ENCODE results near the gene TUT1.

Gene TUT1

DNA sequence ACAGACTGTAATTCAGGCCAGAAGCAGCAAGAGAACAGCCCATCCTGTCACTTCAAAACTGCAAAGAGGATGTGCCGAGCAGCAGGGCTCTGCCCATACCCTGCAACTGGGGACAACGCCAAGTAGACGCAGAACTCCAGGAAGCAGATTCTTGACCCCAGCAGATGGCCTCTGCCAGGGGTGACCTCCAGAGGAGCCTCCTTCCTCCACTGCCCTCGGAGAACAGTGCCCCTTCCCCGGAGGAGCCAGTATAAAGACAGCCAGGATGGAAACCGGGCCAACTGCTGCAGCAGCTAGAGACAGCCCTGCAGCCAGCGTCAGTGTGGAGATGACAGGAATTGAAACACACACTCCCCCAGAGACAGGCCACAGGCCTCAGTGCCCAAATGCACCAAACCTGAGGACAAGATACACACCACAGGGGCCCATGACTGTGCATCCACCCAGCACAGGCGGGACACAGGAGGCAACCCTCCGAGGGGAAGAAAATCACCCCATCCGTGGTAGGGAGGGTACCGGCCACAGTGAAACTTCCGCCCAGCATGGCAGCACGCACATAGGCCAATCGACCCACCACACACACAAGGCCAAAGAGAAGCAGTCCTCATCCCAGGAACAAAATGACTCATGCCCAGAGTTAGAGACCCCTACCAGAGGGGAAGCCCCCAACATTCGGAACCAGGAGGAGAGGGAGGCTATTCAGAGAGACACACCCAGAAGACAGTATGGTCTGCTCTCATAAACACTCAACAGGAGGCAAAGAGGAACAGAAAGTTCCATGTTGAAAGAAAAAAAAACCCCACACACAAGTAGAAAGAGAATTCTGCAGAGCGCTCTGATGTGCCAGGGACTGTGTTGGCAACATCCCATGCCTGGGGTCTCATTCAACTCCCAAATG, 50.3 kb downstream of the TUT1 start:
- H3K4me3 ChIP-seq (ENCODE audit: control insufficient read depth, low read depth, low read length) = peak overlapping the region; percentile 25
- DNase-seq (ENCODE audit: low read depth) = no peak
- TF ChIP-seq, protein P1, sequence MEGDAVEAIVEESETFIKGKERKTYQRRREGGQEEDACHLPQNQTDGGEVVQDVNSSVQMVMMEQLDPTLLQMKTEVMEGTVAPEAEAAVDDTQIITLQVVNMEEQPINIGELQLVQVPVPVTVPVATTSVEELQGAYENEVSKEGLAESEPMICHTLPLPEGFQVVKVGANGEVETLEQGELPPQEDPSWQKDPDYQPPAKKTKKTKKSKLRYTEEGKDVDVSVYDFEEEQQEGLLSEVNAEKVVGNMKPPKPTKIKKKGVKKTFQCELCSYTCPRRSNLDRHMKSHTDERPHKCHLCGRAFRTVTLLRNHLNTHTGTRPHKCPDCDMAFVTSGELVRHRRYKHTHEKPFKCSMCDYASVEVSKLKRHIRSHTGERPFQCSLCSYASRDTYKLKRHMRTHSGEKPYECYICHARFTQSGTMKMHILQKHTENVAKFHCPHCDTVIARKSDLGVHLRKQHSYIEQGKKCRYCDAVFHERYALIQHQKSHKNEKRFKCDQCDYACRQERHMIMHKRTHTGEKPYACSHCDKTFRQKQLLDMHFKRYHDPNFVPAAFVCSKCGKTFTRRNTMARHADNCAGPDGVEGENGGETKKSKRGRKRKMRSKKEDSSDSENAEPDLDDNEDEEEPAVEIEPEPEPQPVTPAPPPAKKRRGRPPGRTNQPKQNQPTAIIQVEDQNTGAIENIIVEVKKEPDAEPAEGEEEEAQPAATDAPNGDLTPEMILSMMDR (IDR thresholded peaks at IDR 0.05; ENCODE audit: control insufficient read depth, insufficient read depth, low read depth, low read length, missing control alignments) = no peak

DNA sequence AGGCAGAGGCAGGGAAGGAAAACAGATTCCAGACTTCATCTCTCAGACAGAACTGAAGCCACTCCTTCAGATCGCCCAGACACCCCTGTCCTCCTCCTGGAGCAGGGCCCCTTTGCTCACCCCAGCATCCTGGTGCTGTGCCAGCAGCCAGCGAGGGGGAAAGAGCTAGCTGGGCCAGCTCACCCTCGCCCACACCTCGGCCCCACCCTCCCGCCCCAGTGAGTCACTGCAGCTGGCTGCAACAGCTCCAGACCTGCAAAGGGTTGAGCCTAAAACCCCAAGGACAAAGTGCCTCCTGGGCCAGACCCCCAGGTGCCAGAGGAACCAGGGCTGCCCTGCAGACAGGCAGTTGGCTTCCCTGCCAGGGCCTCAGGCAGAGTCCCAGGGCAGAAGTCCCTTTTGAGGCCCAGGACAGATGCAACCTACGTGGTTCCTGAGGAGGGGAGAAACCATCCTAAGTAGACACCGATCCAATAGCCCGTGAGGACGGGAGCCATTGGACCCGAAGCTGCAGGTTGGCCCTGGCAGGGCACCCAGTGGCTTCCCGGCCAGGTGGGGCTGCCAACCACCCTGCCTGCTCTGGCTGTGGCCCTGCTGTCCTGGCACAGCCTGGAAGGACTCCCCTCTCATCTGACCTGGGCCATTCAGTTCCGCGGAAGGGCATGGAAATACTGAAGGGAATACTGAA, 51.9 kb downstream of the TUT1 start:
- peak; percentile 74 for DNase-seq (ENCODE audit: low read depth)
- peak overlapping the region; percentile 24 for H3K4me3 ChIP-seq (ENCODE audit: control insufficient read depth, low read depth, low read length)
- TF ChIP-seq, protein P1 (IDR thresholded peaks at IDR 0.05; ENCODE audit: control insufficient read depth, insufficient read depth, low read depth, low read length, missing control alignments) = no peak

DNA sequence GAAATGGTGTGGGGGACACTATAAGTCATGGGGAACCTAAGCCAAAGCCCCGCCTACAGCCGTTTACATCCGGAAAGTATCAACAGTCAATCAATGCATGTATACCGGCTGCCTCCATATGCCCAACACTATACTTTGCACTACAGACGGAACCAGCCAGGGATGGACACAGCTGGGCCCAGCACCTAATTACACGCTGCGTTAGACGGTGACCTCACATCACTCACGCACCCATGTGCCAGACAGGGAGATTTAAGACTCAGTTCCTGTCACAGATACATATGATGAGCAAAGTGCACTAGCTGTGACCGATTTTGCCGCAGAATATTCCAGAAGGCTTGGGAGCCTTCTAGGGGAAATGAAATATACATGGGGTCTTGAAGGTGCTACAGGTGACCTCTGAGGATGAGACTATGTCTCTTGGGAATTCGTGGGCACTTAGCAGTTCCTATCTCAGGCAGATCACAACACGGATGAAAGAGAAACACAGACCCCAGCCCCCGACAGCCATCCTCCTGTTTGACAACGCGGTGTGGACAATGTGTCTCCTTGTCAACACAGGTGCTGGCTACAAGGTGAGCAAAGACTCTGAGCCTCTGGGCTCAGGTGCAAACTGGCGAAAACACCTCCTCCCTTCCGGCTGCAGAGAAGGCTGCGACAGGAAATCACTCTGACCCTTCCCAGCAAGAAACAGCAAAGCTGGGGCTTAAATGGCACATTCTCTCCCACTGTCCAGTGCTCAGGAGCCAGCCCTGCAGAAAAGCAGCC, 52.7 kb downstream of the TUT1 start:
- DNase-seq (ENCODE audit: low read depth) = no peak
- peak overlapping the region; percentile 24 for H3K4me3 ChIP-seq (ENCODE audit: control insufficient read depth, low read depth, low read length)
- TF ChIP-seq, protein P1 (IDR thresholded peaks at IDR 0.05; ENCODE audit: control insufficient read depth, insufficient read depth, low read depth, low read length, missing control alignments) = no peak

DNA sequence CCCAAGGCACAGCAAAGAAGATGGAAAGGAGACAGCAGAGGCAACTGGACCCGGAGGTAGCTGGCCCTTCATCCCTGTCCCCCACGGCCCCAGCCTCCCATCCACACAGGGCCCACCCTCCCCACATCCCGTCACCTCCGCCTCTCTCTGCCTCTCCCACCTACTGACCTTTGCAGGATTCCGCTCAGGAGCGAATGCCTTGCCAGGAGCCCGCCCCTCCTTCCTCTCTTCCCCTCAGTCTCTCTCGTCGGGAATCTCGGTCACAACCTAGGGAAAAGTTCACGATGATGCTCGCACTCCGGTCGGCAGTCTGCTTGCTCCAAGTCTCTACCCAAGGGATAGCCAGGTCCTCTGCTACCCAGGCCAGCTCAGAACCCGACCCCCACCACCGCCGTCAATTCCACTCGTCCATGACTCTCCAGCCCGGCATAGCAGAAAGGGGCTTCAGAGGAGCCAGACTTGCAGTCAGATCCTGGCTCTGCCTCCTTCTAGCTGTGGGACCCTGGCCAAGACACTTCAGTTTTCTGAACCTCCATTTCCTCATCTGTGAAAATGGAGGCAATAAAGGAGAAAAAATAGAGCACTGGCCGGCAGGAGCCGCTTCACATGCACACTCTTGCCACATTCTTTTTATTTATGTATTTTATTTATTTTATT, 54.9 kb downstream of the TUT1 start:
- H3K4me3 ChIP-seq (ENCODE audit: control insufficient read depth, low read depth, low read length) = no peak overlapping the region
- no peak for DNase-seq (ENCODE audit: low read depth)
- TF ChIP-seq, protein P1 (IDR thresholded peaks at IDR 0.05; ENCODE audit: control insufficient read depth, insufficient read depth, low read depth, low read length, missing control alignments) = no peak

DNA sequence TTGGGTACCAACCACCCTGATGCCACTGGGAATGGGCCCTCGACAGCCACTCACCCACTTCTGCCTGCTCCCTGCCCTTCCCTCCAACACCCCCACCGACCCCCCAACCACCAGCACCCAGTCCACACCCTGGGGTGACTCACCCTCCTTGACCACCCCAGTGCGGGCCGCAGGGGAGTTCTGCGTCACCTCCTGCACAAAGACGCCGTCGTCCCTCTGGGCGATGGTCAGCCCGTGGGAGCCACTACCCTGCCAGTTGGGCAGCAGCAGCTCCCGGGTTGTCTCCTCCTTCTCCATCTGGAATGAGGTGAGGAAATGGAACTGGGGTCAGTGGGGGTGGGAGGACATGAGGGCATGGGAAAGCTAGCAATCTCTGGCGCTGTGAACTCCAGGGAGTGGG, 55.5 kb downstream of the TUT1 start:
- no peak overlapping the region for H3K4me3 ChIP-seq (ENCODE audit: control insufficient read depth, low read depth, low read length)
- TF ChIP-seq, protein P1 (IDR thresholded peaks at IDR 0.05; ENCODE audit: control insufficient read depth, insufficient read depth, low read depth, low read length, missing control alignments) = no peak
- no peak for DNase-seq (ENCODE audit: low read depth)

Measured in AG09309 (cell line).